Measurements from ENCODE around the gene GNAL.

DNA sequence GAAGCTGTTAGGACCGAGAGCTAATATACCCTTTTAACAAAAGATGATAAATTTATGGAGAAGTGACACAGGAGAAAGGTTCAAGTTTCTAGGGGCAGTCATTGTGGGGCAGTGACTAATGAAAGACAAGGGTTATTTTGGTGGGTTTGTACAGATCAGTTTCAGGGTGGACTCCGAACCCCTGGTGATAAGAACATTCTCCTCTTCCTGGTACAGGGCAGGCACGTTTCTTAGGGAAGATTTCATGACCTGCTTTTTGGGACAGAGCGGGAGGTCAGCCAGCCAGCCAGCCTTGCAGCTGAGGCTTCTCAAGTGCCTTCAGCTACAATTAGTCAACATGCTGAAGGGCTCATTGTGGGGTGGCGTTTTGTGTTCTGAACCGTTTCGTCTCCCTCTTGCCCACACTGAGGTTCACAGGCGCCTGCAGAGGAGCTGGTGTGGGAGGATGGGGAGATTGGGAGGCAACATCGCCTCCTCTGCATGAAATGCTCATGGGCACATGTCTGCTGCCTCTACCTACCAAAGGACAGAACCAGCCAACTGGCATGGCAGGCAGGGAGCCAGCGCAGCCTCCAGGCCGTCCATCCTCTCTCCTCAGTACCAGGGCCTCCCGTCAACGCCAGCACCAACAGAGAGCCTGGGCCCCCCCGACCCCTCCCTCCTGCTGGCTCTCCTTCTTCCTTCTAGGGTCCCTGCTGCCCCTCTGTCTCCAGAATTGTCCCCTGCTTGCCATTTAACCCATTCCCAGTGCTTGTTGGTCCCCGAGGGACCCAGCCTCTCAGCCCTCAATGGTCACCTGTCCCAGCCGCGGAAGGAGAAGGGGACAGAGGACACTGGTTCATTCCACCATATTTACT lies 171.8 kb downstream of the GNAL start:
- TF ChIP-seq, protein P1, sequence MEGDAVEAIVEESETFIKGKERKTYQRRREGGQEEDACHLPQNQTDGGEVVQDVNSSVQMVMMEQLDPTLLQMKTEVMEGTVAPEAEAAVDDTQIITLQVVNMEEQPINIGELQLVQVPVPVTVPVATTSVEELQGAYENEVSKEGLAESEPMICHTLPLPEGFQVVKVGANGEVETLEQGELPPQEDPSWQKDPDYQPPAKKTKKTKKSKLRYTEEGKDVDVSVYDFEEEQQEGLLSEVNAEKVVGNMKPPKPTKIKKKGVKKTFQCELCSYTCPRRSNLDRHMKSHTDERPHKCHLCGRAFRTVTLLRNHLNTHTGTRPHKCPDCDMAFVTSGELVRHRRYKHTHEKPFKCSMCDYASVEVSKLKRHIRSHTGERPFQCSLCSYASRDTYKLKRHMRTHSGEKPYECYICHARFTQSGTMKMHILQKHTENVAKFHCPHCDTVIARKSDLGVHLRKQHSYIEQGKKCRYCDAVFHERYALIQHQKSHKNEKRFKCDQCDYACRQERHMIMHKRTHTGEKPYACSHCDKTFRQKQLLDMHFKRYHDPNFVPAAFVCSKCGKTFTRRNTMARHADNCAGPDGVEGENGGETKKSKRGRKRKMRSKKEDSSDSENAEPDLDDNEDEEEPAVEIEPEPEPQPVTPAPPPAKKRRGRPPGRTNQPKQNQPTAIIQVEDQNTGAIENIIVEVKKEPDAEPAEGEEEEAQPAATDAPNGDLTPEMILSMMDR (IDR thresholded peaks at IDR 0.05), result no peak
- no peak for TF ChIP-seq POLR2A (IDR thresholded peaks at IDR 0.05)

Data from heart left ventricle (tissue), 13 donors.